ENCODE measurements around the gene MRI1. TPM values are rescaled to one million over a fixed set of nuclear protein-coding genes. Genes with fewer than 3 reads are reported as not detected.
A peak's percentile ranks its signal among the peaks of the same experiment; 100 is the strongest.

MRI1 gene
- polyA plus RNA-seq, 1 donor (not counting 4 experiments of a cell fraction or from before 2014, with no cell fraction given) = 22.8 TPM

DNA sequence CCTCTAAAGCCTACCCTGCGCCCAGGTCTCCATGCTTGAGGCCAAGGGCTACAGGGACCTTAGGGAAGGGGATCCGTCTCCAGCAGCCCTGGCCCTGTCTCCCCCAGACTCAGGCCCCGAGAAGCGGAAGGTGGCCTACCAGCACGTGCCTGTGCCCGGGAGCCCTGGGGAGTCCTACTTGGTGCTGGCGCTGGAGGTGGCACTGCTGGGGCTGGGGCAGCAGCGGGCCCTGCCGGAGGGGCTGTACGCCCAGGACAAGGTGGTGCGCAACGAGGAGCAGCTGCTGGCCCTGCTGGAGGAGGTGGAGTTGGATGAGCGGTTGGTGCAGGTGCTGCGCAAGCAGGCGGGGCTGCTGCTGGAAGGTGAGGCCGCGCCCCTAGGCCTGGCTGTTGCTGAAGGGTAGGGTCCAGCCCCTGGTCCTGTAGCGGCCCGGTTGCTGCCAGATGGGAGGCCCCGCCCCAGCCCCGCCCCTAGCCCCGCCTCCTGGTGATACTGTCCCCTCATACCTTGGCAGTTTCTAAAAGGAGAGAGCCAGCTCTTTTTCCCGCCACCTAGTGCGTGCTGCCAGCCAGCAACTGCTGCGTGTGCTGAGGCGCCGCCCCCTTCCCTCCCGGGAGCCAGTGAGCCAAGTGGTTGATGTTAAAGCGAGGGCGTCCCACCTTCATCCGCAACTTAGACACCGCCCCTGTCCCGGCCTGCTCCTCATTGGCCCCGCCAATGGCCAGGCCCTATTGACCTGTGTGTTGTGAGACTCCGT, 53.5 kb downstream of the MRI1 start:
- Histone ChIP-seq H3K4me1 (ENCODE audit: control insufficient read depth, extremely low read depth, insufficient read depth, low read length) (no peaks in the 10 kb centered on the region), H3K79me2 (ENCODE audit: control insufficient read depth, insufficient read depth, low read length) (no peaks in the 10 kb centered on the region), H3K27ac (ENCODE audit: control insufficient read depth, insufficient read depth, low read length) (no peak overlapping the region), H2AFZ (ENCODE audit: control insufficient read depth, low read length) (no peak overlapping the region), H3K9me1 (ENCODE audit: control insufficient read depth, extremely low read depth, insufficient read depth, low read length) (no peaks in the 10 kb centered on the region), H4K20me1 (ENCODE audit: control insufficient read depth, extremely low read depth, insufficient read depth, low read length) (no peaks in the 10 kb centered on the region), H3K27me3 (ENCODE audit: control insufficient read depth, extremely low read depth, insufficient read depth, low read length) (no peaks in the 10 kb centered on the region), H3K9ac (ENCODE audit: control insufficient read depth, extremely low read depth, insufficient read depth, low read length) (no peak overlapping the region), H3K36me3 (ENCODE audit: control insufficient read depth in 2 of 2, extremely low read depth in 1 of 2, insufficient read depth in 2 of 2, low read length in 2 of 2) (peaks cover 0 to 19% of the 10 kb centered on the region in 2 experiments), H3K4me3 (ENCODE audit: control insufficient read depth in 2 of 3, extremely low read depth in 1 of 3, insufficient read depth in 2 of 3, low read depth in 1 of 3, low read length in 3 of 3) (no peak overlapping the region), H3K4me2 (ENCODE audit: control insufficient read depth, extremely low read depth, insufficient read depth, low read depth, low read length) (peak overlapping the region; percentile 6), H3K9me3 (ENCODE audit: control insufficient read depth, low read depth, low read length) (no peaks in the 10 kb centered on the region)
- FAIRE-seq = no peak
- DNase-seq (ENCODE audit: low read depth, low spot score) = no peak
- no peak for TF ChIP-seq EZH2 (IDR thresholded peaks at IDR 0.05; ENCODE audit: low read length)
- TF ChIP-seq, protein P1, sequence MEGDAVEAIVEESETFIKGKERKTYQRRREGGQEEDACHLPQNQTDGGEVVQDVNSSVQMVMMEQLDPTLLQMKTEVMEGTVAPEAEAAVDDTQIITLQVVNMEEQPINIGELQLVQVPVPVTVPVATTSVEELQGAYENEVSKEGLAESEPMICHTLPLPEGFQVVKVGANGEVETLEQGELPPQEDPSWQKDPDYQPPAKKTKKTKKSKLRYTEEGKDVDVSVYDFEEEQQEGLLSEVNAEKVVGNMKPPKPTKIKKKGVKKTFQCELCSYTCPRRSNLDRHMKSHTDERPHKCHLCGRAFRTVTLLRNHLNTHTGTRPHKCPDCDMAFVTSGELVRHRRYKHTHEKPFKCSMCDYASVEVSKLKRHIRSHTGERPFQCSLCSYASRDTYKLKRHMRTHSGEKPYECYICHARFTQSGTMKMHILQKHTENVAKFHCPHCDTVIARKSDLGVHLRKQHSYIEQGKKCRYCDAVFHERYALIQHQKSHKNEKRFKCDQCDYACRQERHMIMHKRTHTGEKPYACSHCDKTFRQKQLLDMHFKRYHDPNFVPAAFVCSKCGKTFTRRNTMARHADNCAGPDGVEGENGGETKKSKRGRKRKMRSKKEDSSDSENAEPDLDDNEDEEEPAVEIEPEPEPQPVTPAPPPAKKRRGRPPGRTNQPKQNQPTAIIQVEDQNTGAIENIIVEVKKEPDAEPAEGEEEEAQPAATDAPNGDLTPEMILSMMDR (optimal IDR thresholded peaks at IDR 0.05 in 1 of 3, IDR thresholded peaks at IDR 0.05 in 1 of 3, conservative IDR thresholded peaks at IDR 0.05 in 1 of 3; ENCODE audit: extremely low read depth in 1 of 3, insufficient read depth in 2 of 3, low read length in 3 of 3) = no peak
- dilution Hi-C loops (cut with MboI; ENCODE audit: extremely low pct_ligation_motif_present, low sequenced_read_pairs) = no loop called here

DNA sequence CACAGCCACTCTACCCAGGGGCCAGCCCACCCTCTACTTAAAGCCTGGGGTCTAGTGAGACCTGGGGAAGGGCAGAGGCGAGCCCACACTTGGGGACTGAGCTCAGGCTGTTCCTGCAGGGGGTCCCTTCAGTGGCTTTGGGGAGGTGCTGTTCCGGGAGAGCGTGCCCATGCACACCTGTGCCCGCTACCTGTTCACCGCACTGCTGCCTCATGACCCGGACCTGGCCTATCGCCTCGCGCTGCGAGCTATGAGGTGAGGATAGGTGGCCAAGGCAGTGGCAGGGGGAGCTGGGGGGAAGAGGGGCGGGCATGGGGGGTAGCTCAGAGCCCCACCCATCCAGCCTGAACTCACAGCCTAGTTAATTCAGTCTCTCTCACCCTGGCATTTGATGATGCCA, 54.9 kb downstream of the MRI1 start:
- Histone ChIP-seq H4K20me1 (ENCODE audit: control insufficient read depth, extremely low read depth, insufficient read depth, low read length) (no peaks in the 10 kb centered on the region), H3K27me3 (ENCODE audit: control insufficient read depth, extremely low read depth, insufficient read depth, low read length) (no peaks in the 10 kb centered on the region), H3K9ac (ENCODE audit: control insufficient read depth, extremely low read depth, insufficient read depth, low read length) (no peak overlapping the region), H3K36me3 (ENCODE audit: control insufficient read depth in 2 of 2, extremely low read depth in 1 of 2, insufficient read depth in 2 of 2, low read length in 2 of 2) (peaks cover 0 to 15% of the 10 kb centered on the region in 2 experiments), H3K9me1 (ENCODE audit: control insufficient read depth, extremely low read depth, insufficient read depth, low read length) (no peaks in the 10 kb centered on the region), H3K4me1 (ENCODE audit: control insufficient read depth, extremely low read depth, insufficient read depth, low read length) (no peaks in the 10 kb centered on the region), H2AFZ (ENCODE audit: control insufficient read depth, low read length) (no peak overlapping the region), H3K79me2 (ENCODE audit: control insufficient read depth, insufficient read depth, low read length) (no peaks in the 10 kb centered on the region), H3K9me3 (ENCODE audit: control insufficient read depth, low read depth, low read length) (no peaks in the 10 kb centered on the region), H3K4me2 (ENCODE audit: control insufficient read depth, extremely low read depth, insufficient read depth, low read depth, low read length) (no peak overlapping the region), H3K27ac (ENCODE audit: control insufficient read depth, insufficient read depth, low read length) (no peak overlapping the region), H3K4me3 (ENCODE audit: control insufficient read depth in 2 of 3, extremely low read depth in 1 of 3, insufficient read depth in 2 of 3, low read depth in 1 of 3, low read length in 3 of 3) (no peak overlapping the region)
- FAIRE-seq (no peak), DNase-seq (ENCODE audit: low read depth, low spot score) (no peak)
- dilution Hi-C loops (cut with MboI; ENCODE audit: extremely low pct_ligation_motif_present, low sequenced_read_pairs) = no loop called here
- no peak for TF ChIP-seq EZH2 (IDR thresholded peaks at IDR 0.05; ENCODE audit: low read length)
- TF ChIP-seq, protein P1 (optimal IDR thresholded peaks at IDR 0.05 in 1 of 3, IDR thresholded peaks at IDR 0.05 in 1 of 3, conservative IDR thresholded peaks at IDR 0.05 in 1 of 3; ENCODE audit: extremely low read depth in 1 of 3, insufficient read depth in 2 of 3, low read length in 3 of 3) = no peak

Measured in keratinocyte (primary cell).